ENCODE data around the gene UBASH3B.

DNA sequence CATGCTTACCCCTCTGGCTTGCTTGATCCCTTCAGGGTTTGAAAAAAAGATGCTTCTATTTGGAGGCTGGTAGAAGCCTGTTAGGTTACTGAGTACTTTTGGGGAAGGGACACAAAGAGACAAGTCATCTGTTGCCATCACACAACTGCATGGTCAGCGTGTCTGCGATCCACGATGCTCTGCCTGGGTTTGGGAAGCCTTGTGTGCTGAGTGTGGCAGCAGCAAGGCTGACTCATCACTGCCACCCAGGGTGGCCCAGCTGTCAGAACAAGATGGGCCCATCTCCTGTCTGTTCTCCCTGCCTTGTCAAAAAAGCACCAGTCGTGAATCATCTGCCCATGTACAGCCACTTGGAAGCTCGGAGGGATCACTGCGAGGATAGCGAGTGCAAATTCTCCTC lies 26.2 kb downstream of the UBASH3B start:
- TF ChIP-seq, protein P1, sequence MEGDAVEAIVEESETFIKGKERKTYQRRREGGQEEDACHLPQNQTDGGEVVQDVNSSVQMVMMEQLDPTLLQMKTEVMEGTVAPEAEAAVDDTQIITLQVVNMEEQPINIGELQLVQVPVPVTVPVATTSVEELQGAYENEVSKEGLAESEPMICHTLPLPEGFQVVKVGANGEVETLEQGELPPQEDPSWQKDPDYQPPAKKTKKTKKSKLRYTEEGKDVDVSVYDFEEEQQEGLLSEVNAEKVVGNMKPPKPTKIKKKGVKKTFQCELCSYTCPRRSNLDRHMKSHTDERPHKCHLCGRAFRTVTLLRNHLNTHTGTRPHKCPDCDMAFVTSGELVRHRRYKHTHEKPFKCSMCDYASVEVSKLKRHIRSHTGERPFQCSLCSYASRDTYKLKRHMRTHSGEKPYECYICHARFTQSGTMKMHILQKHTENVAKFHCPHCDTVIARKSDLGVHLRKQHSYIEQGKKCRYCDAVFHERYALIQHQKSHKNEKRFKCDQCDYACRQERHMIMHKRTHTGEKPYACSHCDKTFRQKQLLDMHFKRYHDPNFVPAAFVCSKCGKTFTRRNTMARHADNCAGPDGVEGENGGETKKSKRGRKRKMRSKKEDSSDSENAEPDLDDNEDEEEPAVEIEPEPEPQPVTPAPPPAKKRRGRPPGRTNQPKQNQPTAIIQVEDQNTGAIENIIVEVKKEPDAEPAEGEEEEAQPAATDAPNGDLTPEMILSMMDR (IDR thresholded peaks at IDR 0.05) = no peak
- TF ChIP-seq POLR2A (IDR thresholded peaks at IDR 0.05) = no peak
